NB4 (cell line): ENCODE results near the gene DTNB.

ENCODE experiments used
- TF ChIP-seq, protein P1 (sequence below): IDR thresholded peaks from one replicate; pipeline ENCODE4 v1.5.1; 2012; ENCODE audit warnings: low read depth, low read length
- TF ChIP-seq, protein P2 (sequence below): IDR thresholded peaks from 2 replicates; pipeline ENCODE4 v1.6.1; 2011; ENCODE audit warnings: low read depth, low read length

DNA sequence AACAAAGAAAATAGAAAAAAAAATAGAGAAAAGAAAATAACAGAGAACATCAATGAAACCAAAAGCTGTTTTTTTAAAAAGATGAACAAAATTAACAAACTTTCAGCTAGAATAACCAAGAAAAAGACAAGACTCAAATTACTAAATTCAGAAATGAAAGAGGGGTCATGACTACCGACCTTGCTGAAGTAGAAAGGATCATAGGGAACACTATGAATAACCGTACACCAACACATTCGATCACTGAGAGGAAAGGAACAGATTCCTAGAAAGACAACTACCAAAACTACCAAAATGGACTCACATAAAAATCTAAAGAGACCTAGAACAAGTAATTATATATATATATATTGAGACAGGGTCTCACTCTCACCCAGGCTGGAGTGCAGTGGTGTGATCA, 37.4 kb upstream of the DTNB start:
- TF ChIP-seq, protein P1, sequence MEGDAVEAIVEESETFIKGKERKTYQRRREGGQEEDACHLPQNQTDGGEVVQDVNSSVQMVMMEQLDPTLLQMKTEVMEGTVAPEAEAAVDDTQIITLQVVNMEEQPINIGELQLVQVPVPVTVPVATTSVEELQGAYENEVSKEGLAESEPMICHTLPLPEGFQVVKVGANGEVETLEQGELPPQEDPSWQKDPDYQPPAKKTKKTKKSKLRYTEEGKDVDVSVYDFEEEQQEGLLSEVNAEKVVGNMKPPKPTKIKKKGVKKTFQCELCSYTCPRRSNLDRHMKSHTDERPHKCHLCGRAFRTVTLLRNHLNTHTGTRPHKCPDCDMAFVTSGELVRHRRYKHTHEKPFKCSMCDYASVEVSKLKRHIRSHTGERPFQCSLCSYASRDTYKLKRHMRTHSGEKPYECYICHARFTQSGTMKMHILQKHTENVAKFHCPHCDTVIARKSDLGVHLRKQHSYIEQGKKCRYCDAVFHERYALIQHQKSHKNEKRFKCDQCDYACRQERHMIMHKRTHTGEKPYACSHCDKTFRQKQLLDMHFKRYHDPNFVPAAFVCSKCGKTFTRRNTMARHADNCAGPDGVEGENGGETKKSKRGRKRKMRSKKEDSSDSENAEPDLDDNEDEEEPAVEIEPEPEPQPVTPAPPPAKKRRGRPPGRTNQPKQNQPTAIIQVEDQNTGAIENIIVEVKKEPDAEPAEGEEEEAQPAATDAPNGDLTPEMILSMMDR: no peak
- TF ChIP-seq, protein P2, sequence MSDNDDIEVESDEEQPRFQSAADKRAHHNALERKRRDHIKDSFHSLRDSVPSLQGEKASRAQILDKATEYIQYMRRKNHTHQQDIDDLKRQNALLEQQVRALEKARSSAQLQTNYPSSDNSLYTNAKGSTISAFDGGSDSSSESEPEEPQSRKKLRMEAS: no peak
